Measurements from ENCODE around the gene DGKD.

DNA sequence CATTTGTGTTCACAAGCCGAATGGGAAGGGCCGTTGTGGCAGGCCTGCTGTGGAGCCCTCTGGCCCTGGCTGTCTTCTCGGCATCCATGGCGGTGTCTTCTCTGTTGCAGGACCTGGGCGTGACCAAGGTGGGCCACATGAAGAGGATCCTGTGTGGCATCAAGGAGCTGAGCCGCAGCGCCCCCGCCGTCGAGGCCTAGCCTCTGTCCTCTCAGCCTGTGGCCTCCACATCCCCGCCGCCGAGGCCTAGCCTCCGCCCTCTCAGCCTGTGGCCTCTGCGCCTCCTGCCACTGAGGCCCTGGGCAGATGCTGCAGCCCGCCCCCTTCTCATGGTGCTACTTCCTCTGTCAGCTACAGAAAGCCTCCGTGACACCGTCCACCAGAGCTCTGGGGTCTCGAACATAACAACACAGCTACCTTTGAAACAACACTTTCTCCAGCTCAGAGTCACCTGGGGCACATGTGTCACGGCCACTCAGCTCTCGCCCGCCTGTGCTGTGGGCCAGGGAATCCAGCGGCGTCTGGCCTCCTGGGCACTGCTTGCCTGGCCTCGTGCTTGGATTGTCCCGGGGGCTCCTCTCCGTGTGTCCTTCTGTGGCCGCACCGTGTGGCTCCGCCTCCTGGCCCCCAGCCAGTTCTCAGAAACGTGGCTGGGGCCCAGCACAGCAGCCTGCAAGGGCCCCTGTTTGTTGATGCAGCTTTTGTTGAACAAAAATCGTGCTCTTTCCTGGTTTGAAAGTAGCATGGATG, 115.1 kb downstream of the DGKD start:
- no peak for TF ChIP-seq EZH2 (IDR thresholded peaks at IDR 0.05; ENCODE audit: insufficient read depth, poor library complexity, severe bottlenecking)
- no peak for TF ChIP-seq EZH2phosphoT487 (IDR thresholded peaks at IDR 0.05; ENCODE audit: insufficient read depth, low read depth)

All from GM23248 (cell line).